Aorta (tissue), 5 donors: ENCODE data around the gene ERC2. TPM values are rescaled to one million over a fixed set of nuclear protein-coding genes. Genes with fewer than 3 reads are reported as not detected.
"Not testable (repeated sequence)": the region's sequence is repeated elsewhere in the genome, so short reads cannot be mapped to it uniquely, and the experiment has no call there.

Source experiments
- ATAC-seq: fragments of 200-7000 bp; cut with Tn5 transposase; one replicate; pipeline ENCODE4 v1.9.1; 2022; ENCODE audit warnings: moderate library complexity; ENCODE audit not compliant: low FRiP score
- DNase-seq, 2 donors: peaks; one replicate each; pipeline ENCODE4 v3.0.0-alpha.2; 2020
- H3K27ac ChIP-seq, 2 donors: one replicate each; pipeline ENCODE4 v1.5.1; 2013; ENCODE audit warnings: low read length in 2 of 2, mild to moderate bottlenecking in 2 of 2, moderate library complexity in 2 of 2, control low read depth in 1 of 2, inconsistent platforms in 1 of 2, low read depth in 1 of 2
- H3K27me3 ChIP-seq, 2 donors: one replicate each; pipeline ENCODE4 v1.6.1; 2013; ENCODE audit warnings: control low read depth in 1 of 2, low read length in 1 of 2, mild to moderate bottlenecking in 1 of 2, moderate library complexity in 1 of 2; ENCODE audit not compliant: insufficient read depth in 2 of 2, control insufficient read depth in 1 of 2
- H3K36me3 ChIP-seq, 2 donors: one replicate each; pipeline ENCODE4 v1.6.1; 2013; ENCODE audit warnings: control low read depth in 1 of 2, low read length in 1 of 2, mild to moderate bottlenecking in 1 of 2; ENCODE audit not compliant: insufficient read depth in 2 of 2, control insufficient read depth in 1 of 2
- H3K4me1 ChIP-seq, 2 donors: one replicate each; pipeline ENCODE4 v1.6.1; 2013; ENCODE audit warnings: low read length in 2 of 2, control low read depth in 1 of 2, mild to moderate bottlenecking in 1 of 2, moderate library complexity in 1 of 2; ENCODE audit not compliant: insufficient read depth in 2 of 2, control insufficient read depth in 1 of 2
- H3K4me3 ChIP-seq, 2 donors: one replicate each; pipeline ENCODE4 v1.5.1; 2013; ENCODE audit warnings: low read length in 2 of 2, control low read depth in 1 of 2, mild to moderate bottlenecking in 1 of 2
- H3K9me3 ChIP-seq: one replicate; pipeline ENCODE4 v1.6.1; 2013; ENCODE audit warnings: mild to moderate bottlenecking, low read length; ENCODE audit not compliant: control insufficient read depth
- WGBS, 2 donors: extraction: QIAGEN DNeasy Blood & Tissue Kit; methylation state at CpG; one replicate each; pipeline ENCODE4 v1.1.7; 2013; 5-methylcytosine and 5-hydroxymethylcytosine counted together
- intact Hi-C, 2 donors: fragments of 100-400 bp; cut with DNase I; formaldehyde crosslinking; loops; one replicate each; pipeline versions ENCODE4 v1.14.2 to v1.15.0; 2022
- polyA plus RNA-seq, 2 donors: library from polyadenylated mRNA; stranded (reverse); fragments of 200-250 nt; gene quantifications; one replicate each; pipeline ENCODE4 v1.2.3, GENCODE V29; 2013
- total RNA-seq, 2 donors: library from RNA; stranded (reverse); fragmentation: NEBNext Ultra II Directional; extraction: Animal tissue kit (Norgen Biotek cat#: 25700); gene quantifications; one replicate each; pipeline ENCODE4 v1.2.1, GENCODE V29; 2021
- donor health status: healthy with polysubstance abuse.
- donor health status: Bipolar disorder and iron deficiency.
- donor health status: DM: no; HTN: no; CAD: no.
- donor health status: DM: no; HTN: no; CAD: no.
- donor health status: DM: yes; HTN: yes; CAD: no.

The ERC2 gene
- total and polyA plus RNA-seq, 4 donors, result 0.27 to 0.55 TPM; not detected in 2

- H3K27ac ChIP-seq, result no peak overlapping the region
- intact Hi-C loops, result no loop called here
- H3K9me3 ChIP-seq, result no peaks in the 10 kb centered on the region
- H3K36me3 ChIP-seq, result no peaks in the 10 kb centered on the region
- no peak overlapping the region for H3K4me3 ChIP-seq
- DNase-seq (no peak), ATAC-seq (no peak)
- H3K27me3 ChIP-seq, result peaks cover 0 to 1% of the 10 kb centered on the region in 2 donors
- 30 to 34% methylated on average over 1 of the region's 1 CpG for WGBS, 2 donors
- H3K4me1 ChIP-seq, result no peaks in the 10 kb centered on the region
These were observed 610.0 kb downstream of the ERC2 start for GRCh38 chr3:55858302-55858701.

- H3K36me3 ChIP-seq, result no peaks in the 10 kb centered on the region
- H3K4me3 ChIP-seq, result no peak overlapping the region
- H3K27me3 ChIP-seq, result peaks cover 0 to 1% of the 10 kb centered on the region in 2 donors
- H3K27ac ChIP-seq, result no peak overlapping the region
- ATAC-seq (no peak), DNase-seq (no peak)
- whole genome bisulfite sequencing, 2 donors, result 75 to 82% methylated on average over 2 of the region's 2 CpGs
- no peaks in the 10 kb centered on the region for H3K4me1 ChIP-seq
- intact Hi-C loops, result no loop called here
- H3K9me3 ChIP-seq, result no peaks in the 10 kb centered on the region
These were observed 610.6 kb downstream of the ERC2 start for GRCh38 chr3:55857633-55858032.

- no peak for ATAC-seq
- Histone ChIP-seq H3K27me3 (peaks cover 0 to 1% of the 10 kb centered on the region in 2 donors), H3K4me3 (no peak overlapping the region), H3K4me1 (no peaks in the 10 kb centered on the region), H3K9me3 (no peaks in the 10 kb centered on the region), H3K27ac (no peak overlapping the region), H3K36me3 (no peaks in the 10 kb centered on the region)
- intact Hi-C loops, result no loop called here
- DNase-seq, result no peak
- 20 to 21% methylated on average over 2 of the region's 2 CpGs for WGBS, 2 donors
These were observed 613.0 kb downstream of the ERC2 start for GRCh38 chr3:55855311-55855710.

- no peak for ATAC-seq
- no peak overlapping the region for H3K4me3 ChIP-seq
- no peaks in the 10 kb centered on the region for H3K4me1 ChIP-seq
- H3K9me3 ChIP-seq, result no peaks in the 10 kb centered on the region
- intact Hi-C loops, result no loop called here
- H3K36me3 ChIP-seq, result no peaks in the 10 kb centered on the region
- DNase-seq, result no peak
- peaks cover 0 to 1% of the 10 kb centered on the region in 2 donors for H3K27me3 ChIP-seq
- H3K27ac ChIP-seq, result no peak overlapping the region
- 58 to 80% methylated on average over 5 of the region's 5 CpGs for WGBS, 2 donors
These were observed 613.8 kb downstream of the ERC2 start for GRCh38 chr3:55854494-55854893.

- H3K36me3 ChIP-seq, result no peaks in the 10 kb centered on the region
- H3K4me1 ChIP-seq, result no peaks in the 10 kb centered on the region
- H3K4me3 ChIP-seq, result no peak overlapping the region
- H3K27me3 ChIP-seq, result peaks cover 0 to 1% of the 10 kb centered on the region in 2 donors
- no peaks in the 10 kb centered on the region for H3K9me3 ChIP-seq
- 88 to 94% methylated on average over 2 of the region's 2 CpGs for WGBS, 2 donors
- ATAC-seq, result no peak
- no peak for DNase-seq
- intact Hi-C loops, result no loop called here
- no peak overlapping the region for H3K27ac ChIP-seq
These were observed 615.9 kb downstream of the ERC2 start for GRCh38 chr3:55852326-55852725.

GRCh38 chr3:55842204-55842603 lies 626.1 kb downstream of the ERC2 start:
- Histone ChIP-seq H3K4me3 (no peak overlapping the region), H3K36me3 (no peaks in the 10 kb centered on the region), H3K27ac (no peak overlapping the region), H3K27me3 (no peaks in the 10 kb centered on the region), H3K9me3 (peaks cover 2% of the 10 kb centered on the region), H3K4me1 (no peaks in the 10 kb centered on the region)
- no peak for ATAC-seq
- intact Hi-C loops, result no loop called here
- WGBS, 2 donors, result 52 to 60% methylated on average over 3 of the region's 3 CpGs
- DNase-seq, result no peak

- DNase-seq, H3K36me3 ChIP-seq, H3K4me3 ChIP-seq, H3K27me3 ChIP-seq, H3K9me3 ChIP-seq, H3K27ac ChIP-seq, ATAC-seq, H3K4me1 ChIP-seq, intact Hi-C loops: not testable (repeated sequence)
- WGBS, 2 donors, result 37 to 63% methylated on average over 13 of the region's 13 CpGs
These were observed 636.4 kb downstream of the ERC2 start for GRCh38 chr3:55831876-55832275.

GRCh38 chr3:55828712-55829111 lies 639.6 kb downstream of the ERC2 start:
- H3K4me1 ChIP-seq, result no peaks in the 10 kb centered on the region
- no peaks in the 10 kb centered on the region for H3K36me3 ChIP-seq
- H3K27me3 ChIP-seq, result no peaks in the 10 kb centered on the region
- WGBS, 2 donors, result 53 to 63% methylated on average over 2 of the region's 2 CpGs
- DNase-seq (no peak), ATAC-seq (no peak)
- H3K27ac ChIP-seq, result no peak overlapping the region
- intact Hi-C loops, result no loop called here
- no peak overlapping the region for H3K4me3 ChIP-seq
- no peaks in the 10 kb centered on the region for H3K9me3 ChIP-seq

GRCh38 chr3:55827786-55828185 lies 640.5 kb downstream of the ERC2 start:
- DNase-seq, result no peak
- no peaks in the 10 kb centered on the region for H3K27me3 ChIP-seq
- no peak overlapping the region for H3K4me3 ChIP-seq
- H3K36me3 ChIP-seq, result no peaks in the 10 kb centered on the region
- no peak for ATAC-seq
- WGBS, 2 donors, result 58 to 67% methylated on average over 10 of the region's 10 CpGs
- H3K27ac ChIP-seq, result no peak overlapping the region
- H3K9me3 ChIP-seq, result no peaks in the 10 kb centered on the region
- intact Hi-C loops, result no loop called here
- H3K4me1 ChIP-seq, result no peaks in the 10 kb centered on the region
